Epithelial cell of esophagus (primary cell): ENCODE results near the gene ABHD12.

Source experiments
- DNase-seq: peaks from one replicate; pipeline ENCODE4 v3.0.0; 2010; ENCODE audit warnings: low read depth
- H3K4me3 ChIP-seq: 2 replicates; pipeline ENCODE4 v1.5.1; 2011; ENCODE audit warnings: mild to moderate bottlenecking, low read length, control low read depth
- CTCF ChIP-seq: IDR thresholded peaks from 2 replicates; pipeline ENCODE4 v1.5.1; 2011; ENCODE audit warnings: low read depth, mild to moderate bottlenecking, low read length, control low read depth, inconsistent platforms; ENCODE audit not compliant: insufficient read depth; ENCODE audit errors: missing control alignments

Gene ABHD12

GRCh38 chr20:25321991-25322390, 68.6 kb downstream of the ABHD12 start:
- no peak for DNase-seq
- no peak overlapping the region for H3K4me3 ChIP-seq
- no peak for TF ChIP-seq CTCF

DNA sequence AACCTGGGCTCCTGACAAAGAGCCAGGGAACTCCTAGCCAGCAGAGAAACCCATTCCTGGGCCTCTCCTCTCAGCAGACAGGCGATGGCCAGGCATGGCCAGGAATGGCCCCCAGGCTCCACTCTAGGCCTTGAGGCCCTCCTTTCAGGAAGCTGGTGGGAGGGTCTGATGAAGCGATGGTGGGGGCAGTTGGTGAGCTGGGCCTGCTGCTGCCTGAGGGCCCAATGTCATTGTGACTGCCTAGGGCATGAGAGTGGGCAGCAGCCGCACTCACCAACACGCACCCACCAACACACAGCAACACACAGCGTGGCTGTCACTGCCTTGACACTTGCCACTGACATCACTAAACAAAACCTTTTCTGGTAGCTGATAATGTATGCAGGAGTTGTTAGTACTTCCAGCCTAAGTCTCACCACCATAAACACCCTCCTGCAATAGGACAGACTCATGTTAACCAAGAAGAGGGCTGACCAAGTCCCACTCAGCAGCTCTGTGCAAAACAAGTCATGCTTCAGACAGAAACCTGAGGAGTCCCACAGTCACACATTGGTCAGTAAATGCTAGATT, 69.3 kb downstream of the ABHD12 start:
- TF ChIP-seq CTCF, result no peak
- no peak for DNase-seq
- no peak overlapping the region for H3K4me3 ChIP-seq

- H3K4me3 ChIP-seq, result no peak overlapping the region
- TF ChIP-seq CTCF, result no peak
- DNase-seq, result no peak
Measured at GRCh38 chr20:25320035-25320800, 70.4 kb downstream of the ABHD12 start.

DNA sequence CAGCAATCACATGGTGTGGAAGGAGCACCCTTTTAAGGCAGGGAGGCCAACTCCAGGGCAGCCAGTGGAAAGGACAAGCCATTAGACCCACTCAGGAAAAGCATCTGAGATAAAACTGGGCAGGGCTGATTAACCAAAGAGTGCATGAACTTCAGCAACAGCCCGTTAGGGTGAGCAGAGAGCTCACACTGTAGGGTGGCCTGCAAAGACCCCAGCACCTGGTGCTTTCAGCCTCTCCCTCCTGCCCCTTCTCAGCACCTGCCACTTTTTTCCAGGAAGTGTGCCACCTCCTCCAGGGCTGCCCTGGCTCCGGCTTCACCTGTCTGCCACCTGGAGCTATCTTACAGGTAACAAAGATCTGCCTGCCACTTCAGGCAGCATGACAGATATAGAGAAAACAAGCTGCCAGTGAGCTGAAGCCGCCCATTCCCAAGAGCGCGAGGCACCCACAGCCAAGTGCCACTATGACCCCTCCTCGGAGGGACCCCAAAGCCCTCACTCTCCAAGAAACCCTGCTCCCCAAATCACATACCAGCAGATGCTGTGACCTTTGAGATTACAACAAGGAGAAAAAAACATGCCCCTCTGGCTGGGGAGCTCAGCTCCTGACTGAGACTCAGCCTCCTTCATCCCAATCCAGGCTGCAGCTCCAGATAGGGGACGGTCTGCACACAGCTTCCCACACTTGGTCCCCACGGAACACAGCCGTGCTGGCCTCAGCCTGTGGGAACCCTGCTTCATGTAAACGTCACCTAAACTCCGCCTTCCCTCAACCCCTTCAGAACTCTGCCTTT, 71.2 kb downstream of the ABHD12 start:
- no peak overlapping the region for H3K4me3 ChIP-seq
- DNase-seq, result no peak
- no peak for TF ChIP-seq CTCF

DNA sequence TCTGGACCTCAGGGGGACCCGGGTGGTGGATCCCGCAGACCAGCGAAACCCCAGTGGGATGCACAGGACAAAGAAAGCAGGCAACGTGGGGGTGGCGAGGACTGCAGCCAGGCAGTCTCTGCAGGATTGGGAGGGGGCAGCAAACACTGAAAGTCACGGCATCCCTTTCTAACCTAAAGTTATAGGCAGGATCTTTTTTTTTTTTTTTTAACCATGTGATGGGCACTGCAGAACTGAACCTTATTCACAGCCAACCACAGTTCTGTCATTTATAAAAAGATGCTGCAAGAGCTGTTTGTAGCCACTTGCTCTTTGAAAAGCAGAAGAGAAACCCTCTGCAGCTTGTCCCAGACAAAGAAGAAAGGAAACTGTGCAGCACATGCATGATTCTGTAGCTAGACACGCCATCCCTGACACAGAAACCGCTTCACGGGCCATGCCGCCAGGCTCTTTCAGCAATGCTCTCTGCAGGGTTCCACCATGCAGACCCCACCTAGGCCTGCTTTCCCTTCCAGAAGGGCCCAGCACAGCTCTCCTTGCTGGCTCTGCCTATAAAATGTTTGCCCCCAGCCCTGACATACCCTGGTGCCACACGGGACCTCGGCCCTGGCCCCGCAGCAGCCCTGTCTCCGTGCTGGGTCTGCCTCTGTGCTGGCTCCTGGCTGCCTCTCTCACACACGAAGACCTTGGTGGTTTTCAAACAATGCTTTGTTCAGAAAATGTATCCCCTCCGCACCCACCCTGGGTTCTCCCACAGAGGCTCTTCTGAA, 72.0 kb downstream of the ABHD12 start:
- no peak for TF ChIP-seq CTCF
- DNase-seq, result no peak
- H3K4me3 ChIP-seq, result no peak overlapping the region

DNA sequence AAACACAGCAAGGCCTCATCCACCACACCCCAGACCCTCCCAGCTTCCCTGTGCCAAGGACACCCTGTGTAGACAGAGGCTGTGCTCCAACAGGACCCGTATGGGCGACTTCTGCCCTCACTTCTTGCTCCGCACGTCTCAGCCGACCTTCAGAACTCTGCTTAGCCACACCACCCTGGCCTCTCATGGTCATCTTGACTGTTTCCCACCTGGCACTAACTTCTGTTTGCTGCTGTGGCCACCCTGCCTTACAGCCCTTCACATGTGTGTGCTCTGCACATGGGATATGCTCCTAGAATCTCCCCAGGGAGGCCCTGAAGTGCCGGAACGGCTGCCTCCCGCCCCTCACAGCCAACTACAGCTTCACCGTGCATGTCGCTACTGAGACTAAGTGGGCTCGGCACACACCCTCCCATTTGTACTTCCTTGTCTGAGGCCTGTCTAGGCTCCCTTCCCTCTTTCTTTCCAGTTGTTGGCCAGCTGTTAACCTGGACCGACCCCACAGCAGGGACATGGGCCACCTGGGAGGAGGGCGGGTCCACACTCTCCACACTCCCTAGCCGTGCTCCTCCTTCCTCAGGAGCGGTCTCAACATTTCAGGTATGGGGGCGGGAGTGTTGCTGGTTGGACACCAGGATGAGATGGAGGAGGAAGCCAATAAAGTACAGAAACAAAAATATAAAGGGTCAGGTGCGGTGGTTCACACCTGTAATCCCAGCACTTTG, 73.1 kb downstream of the ABHD12 start:
- TF ChIP-seq CTCF, result no peak
- DNase-seq, result no peak
- H3K4me3 ChIP-seq, result no peak overlapping the region
